HG03064 (cell line): ENCODE measurements around the gene SPINK5.

Experiments
- ATAC-seq: cut with Tn5 transposase; IDR thresholded peaks from one replicate; pipeline ENCODE4 v1.9.1; 2021; ENCODE audit warnings: low read depth; ENCODE audit not compliant: unreplicated experiment

SPINK5 gene

GRCh38 chr5:148176480-148176879, 112.7 kb downstream of the SPINK5 start:
- no peak for ATAC-seq

DNA sequence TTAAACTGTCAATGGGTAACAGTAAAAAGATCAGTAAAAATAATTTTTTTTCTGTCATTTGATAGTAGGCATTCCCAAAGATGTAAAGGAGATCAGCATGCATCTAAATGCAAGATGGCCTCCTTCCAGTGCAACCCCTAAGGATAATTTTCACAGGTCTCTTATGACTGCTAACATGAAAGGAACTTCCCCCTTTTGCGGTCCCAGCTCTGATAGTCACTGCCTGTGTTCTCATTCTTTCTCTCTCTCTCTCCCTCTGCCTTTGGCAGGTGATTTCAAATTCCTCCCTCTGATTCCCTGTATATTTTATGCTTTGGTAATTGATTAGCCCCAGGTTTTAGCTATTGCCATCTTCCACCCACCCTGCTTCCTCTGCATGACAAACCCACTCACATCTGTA, 113.4 kb downstream of the SPINK5 start:
- ATAC-seq, result no peak

DNA sequence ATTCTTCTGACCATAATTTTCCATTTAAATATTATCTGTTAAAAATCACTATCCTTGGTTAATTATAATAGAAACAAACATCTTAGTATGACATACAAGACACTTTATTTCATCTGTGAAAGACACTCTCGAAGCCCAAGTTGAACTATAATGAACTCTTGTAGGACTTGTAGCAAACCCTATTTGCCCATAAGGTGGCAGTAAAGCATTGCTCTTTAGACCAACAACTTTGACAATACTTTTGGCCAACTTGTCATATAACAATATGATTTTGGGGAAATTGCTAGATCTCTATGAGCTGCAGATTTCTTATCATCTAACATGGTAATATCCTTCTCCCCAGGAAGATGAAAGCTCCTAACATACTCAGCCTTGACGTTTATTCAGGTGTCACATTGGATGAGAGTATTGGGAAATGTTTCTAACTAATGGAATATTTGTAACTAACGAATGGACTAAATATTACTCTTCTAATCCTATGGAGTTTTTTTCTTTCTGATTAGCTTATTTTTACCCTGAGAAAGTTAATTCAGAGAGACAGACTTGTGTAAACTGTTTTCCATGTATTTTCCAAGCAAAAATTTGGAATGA, 115.5 kb downstream of the SPINK5 start:
- ATAC-seq, result no peak

GRCh38 chr5:148186248-148187003, 122.6 kb downstream of the SPINK5 start:
- ATAC-seq, result no peak
